Measurements from ENCODE around the gene BBS7. TPM values are rescaled to one million over a fixed set of nuclear protein-coding genes. Genes with fewer than 3 reads are reported as not detected.

Gene BBS7
- total RNA-seq, 1 experiment from 2014 or later, result 26.2 TPM

GRCh38 chr4:121879135-121879534, 8.9 kb upstream of the BBS7 start:
- peaks cover 0 to 2% of the 10 kb centered on the region in 2 experiments; a peak in 1 of 4 replicates for H3K4me1 Mint-ChIP-seq
- H3K27ac ChIP-seq (ENCODE audit: insufficient read length, low read depth, low read length), result no peak overlapping the region
- no peaks in the 10 kb centered on the region for H3K79me1 ChIP-seq (ENCODE audit: insufficient read depth, low read depth, low read length, poor library complexity, severe bottlenecking)
- H3K56ac ChIP-seq (ENCODE audit: insufficient read length, low read depth, low read length), result no peak overlapping the region
- H3K23ac ChIP-seq (ENCODE audit: insufficient read length, low read depth, low read length), result no peak overlapping the region
- H3K9me3 ChIP-seq (ENCODE audit: control insufficient read depth, low read depth, low read length), result no peaks in the 10 kb centered on the region
- H3T11ph ChIP-seq (ENCODE audit: low read length), result no peak overlapping the region
- H3K79me2 ChIP-seq (ENCODE audit: insufficient read depth, low read length), result no peaks in the 10 kb centered on the region
- no peak overlapping the region for H3K4me3 Mint-ChIP-seq
- H4K5ac ChIP-seq (ENCODE audit: insufficient read length, low read depth, low read length), result no peak overlapping the region
- H3K27me3 Mint-ChIP-seq (ENCODE audit: low read depth), result peaks cover 2% of the 10 kb centered on the region; the same call in 1 of the 2 replicates
- H3K4me2 ChIP-seq (ENCODE audit: insufficient read depth, insufficient read length, low read length), result no peak overlapping the region
- H3K27me3 ChIP-seq (ENCODE audit: insufficient read depth, low read length), result no peaks in the 10 kb centered on the region
- H3K23me2 ChIP-seq (ENCODE audit: insufficient read length, low read depth, low read length, poor library complexity, severe bottlenecking), result no peaks in the 10 kb centered on the region
- no peak overlapping the region for H4K91ac ChIP-seq (ENCODE audit: insufficient read length, low read depth, low read length)
- H2BK20ac ChIP-seq (ENCODE audit: low read depth, low read length, poor library complexity, severe bottlenecking), result no peak overlapping the region
- H3K9ac ChIP-seq (ENCODE audit: extremely low read depth, insufficient read length, low read length), result no peak overlapping the region
- H4K20me1 ChIP-seq (ENCODE audit: control insufficient read depth, insufficient read depth, insufficient read length), result no peaks in the 10 kb centered on the region
- H3K4ac ChIP-seq (ENCODE audit: low read depth, low read length), result no peak overlapping the region
- H2BK15ac ChIP-seq (ENCODE audit: low read depth, low read length), result no peak overlapping the region
- no peak overlapping the region for H2AFZ ChIP-seq (ENCODE audit: low read length)
- H2BK120ac ChIP-seq (ENCODE audit: low read depth, low read length, poor library complexity, severe bottlenecking), result no peak overlapping the region
- no peak overlapping the region for H2BK5ac ChIP-seq (ENCODE audit: insufficient read length, low read length)
- no peak for DNase-seq
- no peak overlapping the region for H2AK5ac ChIP-seq (ENCODE audit: insufficient read length, low read length)
- H3K18ac ChIP-seq (ENCODE audit: insufficient read length, low read depth, low read length), result no peak overlapping the region
- H3K9me3 Mint-ChIP-seq, result no peaks in the 10 kb centered on the region
- no peak overlapping the region for H2BK12ac ChIP-seq (ENCODE audit: insufficient read length, low read depth, low read length)
- H3K36me3 Mint-ChIP-seq (ENCODE audit: insufficient read depth in 1 of 3, low read depth in 3 of 3), result no peaks in the 10 kb centered on the region
- H4K8ac ChIP-seq (replicated peaks; ENCODE audit: insufficient read length, low read depth, low read length), result no peak overlapping the region
- no peak overlapping the region for H3K27ac Mint-ChIP-seq
- H3K4me1 ChIP-seq (ENCODE audit: insufficient read depth, low read length), result no peaks in the 10 kb centered on the region
- TF ChIP-seq CTCF (conservative IDR thresholded peaks at IDR 0.05), result no peak
- no peak overlapping the region for H3K14ac ChIP-seq (ENCODE audit: insufficient read depth, low read length)
